Measurements from ENCODE around the gene RHOC.

The RHOC gene

GRCh38 chr1:112717263-112717873 lies 10.4 kb upstream of the RHOC start:
- DNase-seq (ENCODE audit: low spot score), result no peak

GRCh38 chr1:112716133-112716720 lies 9.3 kb upstream of the RHOC start:
- DNase-seq (ENCODE audit: low spot score), result peak; percentile 93

GRCh38 chr1:112715264-112716053 lies 8.5 kb upstream of the RHOC start, which contains the start of gene PPM1J:
Gene PPM1J, minus strand, starts transcription at chr1:112715332. Its CDS starts 31 bp downstream, at chr1:112715301.
- DNase-seq (ENCODE audit: low spot score), result peak; percentile 98

- DNase-seq (ENCODE audit: low spot score), result no peak
Measured at GRCh38 chr1:112714313-112715263, 7.7 kb upstream of the RHOC start.

- DNase-seq (ENCODE audit: low spot score), result no peak
Measured at GRCh38 chr1:112713466-112714312, 6.8 kb upstream of the RHOC start.

GRCh38 chr1:112712701-112713128 lies 5.8 kb upstream of the RHOC start:
- DNase-seq (ENCODE audit: low spot score), result no peak

GRCh38 chr1:112712191-112712590 lies 5.3 kb upstream of the RHOC start:
- DNase-seq (ENCODE audit: low spot score), result no peak

- no peak for DNase-seq (ENCODE audit: low spot score)
Measured at GRCh38 chr1:112711670-112712069, 4.7 kb upstream of the RHOC start.

- DNase-seq (ENCODE audit: low spot score), result no peak
Measured at GRCh38 chr1:112711041-112711440, 4.1 kb upstream of the RHOC start.

- DNase-seq (ENCODE audit: low spot score), result no peak
Measured at GRCh38 chr1:112710586-112710985, 3.7 kb upstream of the RHOC start.

- DNase-seq (ENCODE audit: low spot score), result no peak
Measured at GRCh38 chr1:112710159-112710558, 3.2 kb upstream of the RHOC start.

GRCh38 chr1:112708489-112708888 lies 1.6 kb upstream of the RHOC start:
- DNase-seq (ENCODE audit: low spot score), result no peak

- no peak for DNase-seq (ENCODE audit: low spot score)
Measured at GRCh38 chr1:112708002-112708448, 1.1 kb upstream of the RHOC start.

GRCh38 chr1:112707221-112708001 lies 484 bp upstream of the RHOC start:
- DNase-seq (ENCODE audit: low spot score), result peak; percentile 79

- DNase-seq (ENCODE audit: low spot score), result no peak
Measured at GRCh38 chr1:112704934-112705627, 1.8 kb downstream of the RHOC start.

- DNase-seq (ENCODE audit: low spot score), result no peak
Measured at GRCh38 chr1:112704391-112704933, 2.5 kb downstream of the RHOC start.

GRCh38 chr1:112703706-112704105 lies 3.2 kb downstream of the RHOC start:
- no peak for DNase-seq (ENCODE audit: low spot score)

GRCh38 chr1:112702420-112703261 lies 4.3 kb downstream of the RHOC start:
- DNase-seq (ENCODE audit: low spot score), result no peak

All from hematopoietic multipotent progenitor cell treated with erythropoietin and hydrocortisone succinate and interleukin-3 and kit ligand, for 17 days (in vitro differentiated cells).